HG03342 (cell line): ENCODE measurements around the gene RBM20.
"Not testable (repeated sequence)": the region's sequence is repeated elsewhere in the genome, so short reads cannot be mapped to it uniquely, and the experiment has no call there.

Experiments
- ATAC-seq: cut with Tn5 transposase; IDR thresholded peaks from one replicate; pipeline ENCODE4 v1.9.1; 2021; ENCODE audit warnings: mild to moderate bottlenecking, moderate library complexity; ENCODE audit not compliant: unreplicated experiment

The RBM20 gene

GRCh38 chr10:110758128-110758765 is 114.1 kb downstream of the RBM20 start:
- ATAC-seq, result no peak

GRCh38 chr10:110758898-110759297 is 114.8 kb downstream of the RBM20 start:
- ATAC-seq, result no peak

DNA sequence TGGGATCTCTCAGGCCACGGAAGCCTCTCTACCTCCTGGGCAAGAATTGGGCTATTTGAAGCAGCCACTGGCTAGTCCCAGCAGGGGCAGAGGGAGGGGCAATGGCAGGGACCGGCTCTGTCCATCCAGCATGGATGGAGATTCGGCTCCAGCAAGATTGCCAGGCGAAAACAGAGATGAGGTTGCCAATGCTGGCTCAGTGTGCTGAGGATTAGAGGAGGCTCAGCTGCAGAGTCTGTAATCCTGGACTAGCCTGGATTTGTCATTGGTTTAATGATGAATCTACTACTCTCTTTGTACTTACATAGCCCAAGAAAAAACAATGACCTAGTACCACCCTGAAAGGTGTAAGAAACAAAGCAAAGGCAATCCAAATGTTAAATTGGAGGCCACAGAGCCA is 115.4 kb downstream of the RBM20 start:
- no peak for ATAC-seq

DNA sequence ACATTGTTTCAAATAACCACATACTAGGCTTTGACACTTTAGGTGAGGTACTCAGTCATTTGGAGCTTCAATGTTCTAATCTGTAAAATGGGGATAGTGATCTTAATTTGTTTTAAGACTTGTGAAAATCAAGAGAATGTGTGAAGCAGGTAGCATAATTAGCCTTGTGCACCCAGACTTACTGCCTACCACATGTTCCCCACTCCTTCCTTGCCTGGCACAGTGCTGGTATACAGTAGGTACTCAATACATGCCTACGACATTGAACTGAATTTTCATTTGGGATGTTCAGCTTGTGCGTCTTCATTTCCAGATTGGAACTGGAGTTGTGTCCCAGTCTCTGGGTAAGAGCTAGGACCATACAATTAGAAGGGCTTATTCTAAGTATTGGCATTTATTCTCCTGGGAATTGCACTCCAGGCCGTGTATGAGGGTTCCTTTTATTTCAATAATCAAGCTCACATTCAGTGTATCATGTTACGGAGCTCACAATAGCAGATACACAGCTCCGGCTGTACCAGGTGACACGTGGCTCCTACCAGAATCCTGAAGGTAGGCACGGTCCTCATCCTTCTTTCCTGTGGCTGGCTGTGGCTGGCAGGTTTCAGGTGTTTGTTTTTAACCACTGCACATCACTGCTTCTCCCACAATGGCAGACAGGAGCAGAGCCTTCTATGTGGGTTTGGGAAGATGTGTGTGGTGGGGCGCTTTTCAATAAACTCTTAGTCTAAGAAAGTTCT is 118.1 kb downstream of the RBM20 start:
- no peak for ATAC-seq

GRCh38 chr10:110762849-110763211 is 118.7 kb downstream of the RBM20 start:
- ATAC-seq, result no peak

DNA sequence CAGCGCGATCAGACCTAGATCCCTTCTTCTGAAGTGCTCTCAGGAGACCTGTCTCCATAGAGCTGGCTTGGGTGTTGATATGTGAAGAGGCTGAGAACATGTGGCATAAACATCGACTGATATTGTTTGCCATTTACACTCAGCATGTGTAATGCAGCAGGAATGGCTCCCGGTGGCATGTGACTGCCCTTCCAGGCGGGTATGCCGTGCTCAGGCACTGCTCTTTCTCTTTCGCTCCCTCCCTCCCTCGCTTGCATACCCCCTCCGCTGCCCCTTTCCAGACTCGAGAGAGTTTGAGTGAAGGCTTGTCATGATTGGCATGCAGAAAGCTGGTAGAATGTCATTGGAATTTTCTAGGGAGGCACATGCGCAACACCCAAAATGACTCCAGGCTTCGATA is 120.2 kb downstream of the RBM20 start:
- no peak for ATAC-seq

GRCh38 chr10:110764793-110765512 is 120.8 kb downstream of the RBM20 start:
- no peak for ATAC-seq

DNA sequence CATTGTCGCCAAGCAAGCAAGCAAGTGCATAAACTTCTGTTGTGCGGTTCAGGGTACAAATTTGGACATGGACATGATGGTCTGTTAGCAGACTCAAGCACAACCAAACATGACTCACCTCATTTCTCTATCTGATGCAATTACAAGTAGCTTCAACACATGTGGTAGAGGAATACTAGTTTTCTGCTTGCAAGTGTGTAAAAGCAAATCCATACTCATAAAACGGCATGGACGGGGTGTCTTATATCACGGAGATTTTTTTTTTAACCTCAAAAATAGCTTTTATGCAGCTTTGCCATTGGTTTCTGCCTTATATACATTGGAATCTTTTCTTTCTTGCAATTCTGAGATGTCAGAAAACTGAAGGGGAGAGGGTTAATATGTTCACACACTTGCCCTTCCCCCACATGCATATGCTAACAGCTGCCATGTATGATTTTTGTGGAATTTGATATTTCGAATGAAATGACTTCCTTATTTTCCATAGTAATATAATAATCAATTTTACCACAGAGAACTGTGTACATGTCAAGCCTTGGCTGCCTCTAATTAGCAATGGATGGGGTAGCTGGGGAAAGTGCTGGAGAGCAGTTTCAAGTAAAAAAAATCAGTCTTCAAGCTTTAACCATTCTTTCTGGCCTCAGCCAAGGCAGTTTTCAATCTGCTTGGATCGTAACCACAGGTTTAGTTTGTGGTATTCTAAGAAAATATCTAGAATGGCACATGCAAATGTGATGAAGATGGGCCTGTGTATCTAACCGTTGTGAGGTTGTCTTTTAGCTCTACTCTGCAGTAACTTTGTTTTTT is 121.6 kb downstream of the RBM20 start:
- no peak for ATAC-seq

GRCh38 chr10:110767601-110768000 is 123.5 kb downstream of the RBM20 start:
- ATAC-seq, result not testable (repeated sequence)

- no peak for ATAC-seq
These were observed 126.1 kb downstream of the RBM20 start for GRCh38 chr10:110770243-110770642.

- no peak for ATAC-seq
These were observed 127.3 kb downstream of the RBM20 start for GRCh38 chr10:110771486-110771885.

DNA sequence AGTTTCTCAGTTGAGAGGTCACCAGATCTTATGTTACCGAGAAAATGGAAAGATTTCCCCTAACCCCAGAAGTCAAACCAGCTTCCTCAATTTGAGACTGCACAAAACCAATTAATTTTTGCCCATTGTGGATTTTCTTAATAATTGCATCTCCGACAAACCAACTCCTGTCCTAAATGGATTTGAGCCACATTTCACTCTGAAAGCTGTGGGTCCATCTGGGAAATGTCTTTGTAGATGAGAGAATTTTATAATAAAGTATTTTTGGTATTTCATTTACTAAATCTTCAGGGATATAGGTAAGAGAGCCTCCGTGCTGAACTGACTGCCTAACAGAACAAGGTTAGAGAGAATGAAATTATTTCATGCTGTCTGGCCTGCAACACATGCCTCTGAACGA is 127.9 kb downstream of the RBM20 start:
- ATAC-seq, result no peak

GRCh38 chr10:110772454-110773025 is 128.4 kb downstream of the RBM20 start:
- ATAC-seq, result no peak

- no peak for ATAC-seq
These were observed 129.5 kb downstream of the RBM20 start for GRCh38 chr10:110773693-110774068.

DNA sequence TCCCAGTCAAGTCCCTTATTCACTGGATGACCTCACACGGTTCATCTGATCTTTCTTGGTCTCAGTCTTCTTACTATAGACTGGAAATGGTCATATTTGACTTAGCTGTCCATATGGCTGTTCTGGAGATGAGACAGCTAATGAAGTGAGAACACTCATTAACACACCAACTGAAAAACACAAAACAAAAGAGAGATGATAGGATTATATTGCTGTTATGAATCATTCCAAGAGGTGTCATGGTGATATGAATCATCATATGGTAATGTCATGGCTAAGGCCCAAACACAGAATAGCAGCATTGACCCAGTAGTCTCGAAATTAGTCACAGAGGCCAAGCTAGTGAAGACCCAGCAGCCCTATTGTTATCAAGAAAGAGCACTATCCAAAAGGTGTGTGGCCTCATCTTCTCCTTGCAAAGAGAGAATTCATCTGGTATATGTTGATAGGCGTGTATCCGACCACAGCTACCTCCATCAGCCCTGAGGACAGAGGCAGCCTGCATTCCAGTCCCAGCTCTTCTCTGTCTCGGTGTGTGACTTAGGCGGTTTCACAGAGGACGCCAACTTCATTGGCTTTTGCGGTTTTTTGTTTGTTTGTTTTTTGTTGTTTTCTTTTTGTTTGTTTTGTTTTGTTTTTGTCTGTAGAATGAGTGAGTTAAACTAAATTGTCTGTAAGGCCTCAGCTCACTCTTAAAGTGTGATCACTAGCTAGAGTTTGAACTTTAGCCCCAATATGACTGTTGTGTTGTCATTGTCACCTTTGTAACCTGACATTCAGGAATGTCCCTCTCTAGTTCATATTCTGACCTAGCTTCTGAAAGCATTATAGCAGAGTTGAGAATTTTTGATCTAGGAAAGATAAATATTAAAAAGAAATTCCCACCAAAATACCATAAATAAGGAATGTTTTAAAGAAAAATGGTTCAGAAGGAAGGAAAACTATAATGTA is 130.2 kb downstream of the RBM20 start:
- ATAC-seq, result peak; percentile 97

DNA sequence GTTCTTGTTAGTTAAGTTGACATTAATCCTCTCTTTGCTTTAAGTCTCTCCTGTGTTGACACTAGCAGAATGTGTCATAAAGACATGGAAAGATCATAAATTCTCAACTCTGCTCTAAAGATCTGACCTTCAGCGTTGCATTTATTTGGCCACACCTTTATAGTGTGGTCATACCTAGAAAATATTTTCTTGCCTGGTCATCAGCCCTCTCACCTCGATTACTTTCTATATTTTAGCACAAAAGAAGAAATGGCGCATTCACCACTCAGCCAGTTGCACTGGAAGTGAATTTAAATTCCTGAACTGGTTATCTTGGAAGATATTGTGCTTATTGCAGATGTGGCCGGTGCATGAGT is 130.9 kb downstream of the RBM20 start:
- no peak for ATAC-seq

DNA sequence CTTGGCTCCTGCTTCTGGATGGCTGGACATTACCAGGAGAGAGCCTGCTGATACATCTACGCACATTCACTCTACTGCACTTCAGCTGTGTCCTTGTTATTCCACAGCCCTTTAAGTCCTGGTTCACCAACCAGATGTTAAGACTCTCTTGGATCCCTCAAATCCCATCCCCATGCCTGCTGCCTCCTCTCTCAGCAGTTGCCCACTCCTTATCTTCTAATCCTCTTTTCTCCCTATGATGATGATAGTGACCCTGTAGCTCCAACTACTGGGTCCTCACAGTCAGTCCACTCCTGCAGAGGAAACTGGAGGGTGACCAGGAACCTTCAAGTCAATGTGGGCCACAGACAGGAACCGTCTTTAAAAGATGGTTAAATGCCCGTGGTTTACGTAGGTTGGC is 131.3 kb downstream of the RBM20 start:
- ATAC-seq, result no peak

DNA sequence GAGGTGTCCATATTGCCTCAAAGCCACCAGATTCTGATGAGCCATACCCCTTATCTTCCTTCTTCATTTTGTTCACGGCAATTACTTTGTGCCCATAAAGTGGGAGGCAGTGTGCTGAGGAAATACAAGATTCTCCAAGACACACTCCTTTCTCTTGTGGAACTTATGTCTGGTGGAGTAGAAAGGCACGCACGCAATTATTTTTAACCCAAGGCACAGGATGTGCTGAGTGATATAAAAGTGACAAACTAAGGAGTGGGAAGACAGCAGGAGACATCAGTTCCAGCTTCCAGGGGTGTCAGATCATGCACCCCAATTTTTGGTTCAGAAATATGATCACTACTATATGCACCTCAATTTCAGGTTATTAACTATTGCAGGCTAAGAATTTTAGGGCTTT is 132.9 kb downstream of the RBM20 start:
- no peak for ATAC-seq

- ATAC-seq, result no peak
These were observed 133.5 kb downstream of the RBM20 start for GRCh38 chr10:110777661-110778060.

- no peak for ATAC-seq
These were observed 134.1 kb downstream of the RBM20 start for GRCh38 chr10:110778211-110778610.
